Peyer's patch (tissue), 4 donors: ENCODE measurements around the gene PTGS1. TPM values are rescaled to one million over a fixed set of nuclear protein-coding genes. Genes with fewer than 3 reads are reported as not detected.
"Not testable (repeated sequence)": the region's sequence is repeated elsewhere in the genome, so short reads cannot be mapped to it uniquely, and the experiment has no call there.

Experiments used
- DNase-seq, 3 donors: peaks; one replicate each; pipeline ENCODE4 v3.0.0-alpha.2; 2017 to 2019
- H3K27ac ChIP-seq, 4 donors: fragments of 200-600 bp; sonication (generic); one replicate each; pipeline ENCODE4 v1.5.1; 2016 to 2019
- H3K27me3 ChIP-seq, 2 donors: fragments of 200-600 bp; sonication (generic); one replicate each; pipeline ENCODE4 v1.5.1; 2019
- H3K36me3 ChIP-seq, 3 donors: fragments of 200-600 bp; sonication (generic); one replicate each; pipeline ENCODE4 v1.5.1; 2016 to 2019
- H3K4me1 ChIP-seq, 4 donors: fragments of 200-600 bp; sonication (generic); one replicate each; pipeline ENCODE4 v1.5.1; 2016 to 2019
- H3K4me3 ChIP-seq, 4 donors: fragments of 200-600 bp; sonication (generic); 1 replicate in 3 of 4; 2 replicates in 1 of 4; pipeline ENCODE4 v1.5.1; 2016 to 2019; ENCODE audit warnings: mild to moderate bottlenecking in 1 of 4
- H3K9me3 ChIP-seq, 4 donors: fragments of 200-600 bp; sonication (generic); one replicate each; pipeline ENCODE4 v1.5.1; 2016 to 2019; ENCODE audit warnings: mild to moderate bottlenecking in 1 of 4
- CTCF ChIP-seq, 6 experiments: fragments of 450-650 bp in 4 of 6; fragments of 200-600 bp in 2 of 6; sonication (generic) in 1 of 6; IDR thresholded peaks; one replicate each; pipeline ENCODE4 v1.5.1; 2017 to 2019; ENCODE audit warnings: antibody characterized with exemption in 6 of 6, mild to moderate bottlenecking in 3 of 6, moderate library complexity in 1 of 6
- POLR2A ChIP-seq, 2 donors: fragments of 450-650 bp; IDR thresholded peaks; one replicate each; pipeline ENCODE4 v1.5.1; 2017; ENCODE audit warnings: antibody characterized with exemption in 2 of 2, mild to moderate bottlenecking in 2 of 2, moderate library complexity in 2 of 2
- total RNA-seq, 4 donors: library from RNA; depleted of rRNA; stranded (reverse); fragments of >200 nt; gene quantifications; one replicate each; pipeline ENCODE4 v1.1.0, GENCODE V29; 2016

The PTGS1 gene
- total RNA-seq, 4 donors from 2014 or later, result 6.4 to 17.3 (median 13.8) TPM

DNA sequence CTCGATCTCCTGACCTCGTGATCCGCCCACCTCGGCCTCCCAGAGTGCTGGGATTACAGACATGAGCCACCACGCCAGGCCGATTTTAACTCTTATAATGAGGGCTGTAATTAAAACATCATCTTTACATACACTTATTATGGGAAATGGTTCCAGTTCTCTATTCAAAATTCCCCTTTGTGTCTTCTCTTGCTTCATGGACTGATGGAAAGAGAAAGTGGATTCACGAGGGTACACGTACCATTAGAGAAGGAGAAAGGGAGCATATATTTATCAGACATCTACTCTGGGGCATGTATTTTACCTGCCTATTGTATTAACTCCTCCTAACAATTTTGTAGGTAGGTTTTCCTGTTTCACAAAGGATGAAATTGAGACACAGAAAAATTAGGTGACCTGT, 31.1 kb downstream of the PTGS1 start:
- no peak for DNase-seq
- H3K9me3 ChIP-seq, result no peaks in the 10 kb centered on the region
- H3K27ac ChIP-seq, result peak overlapping the region in 1 of 4 donors; percentile 42
- H3K36me3 ChIP-seq, result no peaks in the 10 kb centered on the region
- H3K4me1 ChIP-seq, result no peaks in the 10 kb centered on the region
- H3K27me3 ChIP-seq, result no peaks in the 10 kb centered on the region
- no peak overlapping the region for H3K4me3 ChIP-seq
- no peak for TF ChIP-seq CTCF (IDR thresholded peaks at IDR 0.05)
- no peak for TF ChIP-seq POLR2A (IDR thresholded peaks at IDR 0.05)

GRCh38 chr9:122402403-122402871, 31.6 kb downstream of the PTGS1 start:
- H3K9me3 ChIP-seq, result no peaks in the 10 kb centered on the region
- TF ChIP-seq CTCF (IDR thresholded peaks at IDR 0.05) (no peak), POLR2A (IDR thresholded peaks at IDR 0.05) (no peak)

GRCh38 chr9:122402874-122403273, 32.0 kb downstream of the PTGS1 start:
- H3K27me3 ChIP-seq, result no peaks in the 10 kb centered on the region
- no peak overlapping the region for H3K27ac ChIP-seq
- DNase-seq, result no peak
- H3K9me3 ChIP-seq, result no peaks in the 10 kb centered on the region
- H3K4me3 ChIP-seq, result no peak overlapping the region
- H3K36me3 ChIP-seq, result no peaks in the 10 kb centered on the region
- TF ChIP-seq POLR2A (IDR thresholded peaks at IDR 0.05) (no peak), CTCF (IDR thresholded peaks at IDR 0.05) (no peak)
- H3K4me1 ChIP-seq, result no peaks in the 10 kb centered on the region

More at GRCh38 chr9:122402403-122402871, 31.6 kb downstream of the PTGS1 start:
- Histone ChIP-seq H3K4me1 (no peaks in the 10 kb centered on the region), H3K27me3 (no peaks in the 10 kb centered on the region), H3K27ac (peak overlapping the region in 1 of 4 donors; percentile 42), H3K36me3 (no peaks in the 10 kb centered on the region), H3K4me3 (no peak overlapping the region)
- DNase-seq, result no peak

DNA sequence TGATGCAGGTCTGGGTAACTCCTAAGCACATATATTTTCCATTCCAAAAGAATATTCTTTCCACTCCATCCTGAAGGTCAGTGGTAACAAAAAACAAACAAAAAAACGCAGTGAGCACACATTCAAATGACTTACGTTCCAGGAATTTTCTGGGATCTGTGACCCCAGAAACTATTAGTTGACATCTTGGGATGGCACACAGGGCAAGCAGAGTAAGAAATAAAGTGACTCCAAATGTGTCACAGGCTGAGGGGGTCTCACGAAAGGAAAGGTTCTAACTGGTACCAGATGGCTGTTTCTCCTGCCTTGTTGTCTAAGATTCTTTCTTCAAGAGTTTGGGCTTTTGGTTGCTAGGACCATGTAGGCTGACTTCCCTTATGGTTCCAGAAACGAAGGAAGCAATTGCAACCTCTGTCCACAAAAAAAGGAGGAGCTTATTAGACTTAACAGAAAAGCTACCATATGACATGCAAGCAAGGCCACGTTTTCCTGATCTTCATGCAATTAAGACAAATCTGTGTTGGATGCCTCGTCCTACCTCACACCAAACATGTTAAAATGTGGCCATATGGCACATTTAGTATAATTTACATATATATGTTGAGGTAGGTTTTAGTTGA, 32.7 kb downstream of the PTGS1 start:
- Histone ChIP-seq H3K27me3 (no peaks in the 10 kb centered on the region), H3K4me1 (no peaks in the 10 kb centered on the region), H3K36me3 (no peaks in the 10 kb centered on the region), H3K27ac (no peak overlapping the region), H3K9me3 (no peaks in the 10 kb centered on the region), H3K4me3 (no peak overlapping the region)
- TF ChIP-seq CTCF (IDR thresholded peaks at IDR 0.05) (no peak), POLR2A (IDR thresholded peaks at IDR 0.05) (no peak)
- DNase-seq, result no peak

DNA sequence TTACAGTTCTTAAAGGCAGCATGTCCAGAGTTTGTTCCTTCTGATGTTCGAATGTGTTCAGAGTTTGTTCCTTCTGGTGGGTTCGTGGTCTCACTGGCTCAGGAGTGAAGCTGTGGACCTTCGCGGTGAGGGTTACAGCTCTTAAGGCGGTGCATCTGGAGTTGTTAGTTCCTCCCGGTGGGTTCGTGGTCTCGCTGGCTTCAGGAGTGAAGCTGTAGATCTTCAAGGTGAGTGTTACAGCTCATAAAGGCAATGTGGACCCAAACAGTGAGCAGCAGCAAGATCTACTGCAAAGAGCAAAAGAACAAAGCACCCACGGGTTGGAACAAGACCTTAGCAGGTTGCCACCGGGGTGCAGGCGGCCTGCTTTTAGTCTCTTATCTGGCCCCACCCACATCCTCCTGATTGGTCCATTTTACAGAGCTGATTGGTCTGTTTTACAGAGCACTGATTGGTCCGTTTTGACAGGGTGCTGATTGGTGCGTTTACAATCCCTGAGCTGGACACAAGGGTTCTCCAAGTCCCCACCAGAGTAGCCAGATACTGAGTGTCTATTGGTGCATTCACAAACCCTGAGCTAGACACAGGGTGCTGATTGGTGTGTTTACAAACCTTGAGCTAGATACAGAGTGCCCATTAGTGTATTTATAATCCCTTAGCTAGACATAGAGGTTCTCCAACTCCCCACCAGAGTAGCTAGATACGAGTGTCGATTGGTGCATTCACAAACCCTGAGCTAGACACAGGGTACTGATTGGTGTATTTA, 34.7 kb downstream of the PTGS1 start:
- peak overlapping the region in 1 of 4 donors; percentile 55 for H3K4me3 ChIP-seq
- H3K36me3 ChIP-seq, H3K9me3 ChIP-seq, H3K27me3 ChIP-seq, DNase-seq, H3K4me1 ChIP-seq: not testable (repeated sequence)
- peak overlapping the region in 1 of 4 donors; percentile 48 for H3K27ac ChIP-seq
